ENCODE data around the gene PHLDA3. TPM values are rescaled to one million over a fixed set of nuclear protein-coding genes. Genes with fewer than 3 reads are reported as not detected.
A peak's percentile ranks its signal among the peaks of the same experiment; 100 is the strongest.

PHLDA3 gene
- total RNA-seq, 4 donors from 2014 or later, result 60.9 to 87.9 (median 75.1) TPM

GRCh38 chr1:201459052-201459451 is 9.9 kb downstream of the PHLDA3 start:
- H3K4me3 ChIP-seq, result no peak overlapping the region
- intact Hi-C loops (cut with DNase I), result no loop called here
- no peak overlapping the region for H3K27ac ChIP-seq
- no peaks in the 10 kb centered on the region for H3K27me3 ChIP-seq
- H3K4me1 ChIP-seq, result peaks cover 40 to 77% (median 61%) of the 10 kb centered on the region in 3 donors
- no peaks in the 10 kb centered on the region for H3K9me3 ChIP-seq
- WGBS, 2 donors, result 83 to 87% methylated on average over 3 of the region's 3 CpGs
- no peak for TF ChIP-seq CTCF (IDR thresholded peaks at IDR 0.05)
- no peak for TF ChIP-seq POLR2A (IDR thresholded peaks at IDR 0.05)
- H3K36me3 ChIP-seq, result peaks cover 0 to 1% (median 0%) of the 10 kb centered on the region in 3 donors
- DNase-seq, result no peak

DNA sequence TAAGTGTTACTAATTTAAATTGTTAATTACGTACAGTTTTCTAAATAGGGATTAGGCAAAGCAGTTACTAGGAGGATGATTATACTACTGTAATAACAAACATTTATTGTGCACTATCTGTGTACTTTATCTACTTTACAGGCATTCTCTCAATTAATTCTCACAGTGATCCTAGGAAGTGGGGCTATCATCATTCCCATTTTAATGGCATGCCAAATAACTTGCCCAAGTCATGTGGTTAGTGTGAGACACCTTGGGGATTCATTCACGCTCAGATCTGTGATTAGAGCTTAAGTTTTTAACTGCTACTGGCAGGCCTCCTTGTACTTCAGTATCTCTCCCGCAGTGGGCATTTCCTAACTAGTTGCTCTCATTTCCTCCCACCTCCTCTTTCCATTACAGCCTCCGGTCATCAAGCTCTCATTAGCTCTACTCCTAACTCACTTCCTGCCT is 11.5 kb downstream of the PHLDA3 start:
- Histone ChIP-seq H3K4me3 (no peak overlapping the region), H3K27me3 (no peaks in the 10 kb centered on the region), H3K36me3 (no peaks in the 10 kb centered on the region), H3K4me1 (peaks cover 34 to 62% (median 47%) of the 10 kb centered on the region in 3 donors), H3K27ac (peak overlapping the region; percentile 75 to 87 (median 83)), H3K9me3 (no peaks in the 10 kb centered on the region)
- no peak for TF ChIP-seq CTCF (IDR thresholded peaks at IDR 0.05)
- TF ChIP-seq POLR2A (IDR thresholded peaks at IDR 0.05), result no peak
- intact Hi-C loops (cut with DNase I), result no loop called here
- 44 to 60% methylated on average over 4 of the region's 4 CpGs for WGBS, 2 donors
- no peak for DNase-seq

- intact Hi-C loops (cut with DNase I), result no loop called here
- Histone ChIP-seq H3K4me1 (peaks cover 26 to 56% (median 38%) of the 10 kb centered on the region in 3 donors), H3K4me3 (no peak overlapping the region), H3K9me3 (no peaks in the 10 kb centered on the region), H3K27ac (peak overlapping the region; percentile 75 to 87 (median 83)), H3K27me3 (no peaks in the 10 kb centered on the region), H3K36me3 (no peaks in the 10 kb centered on the region)
- DNase-seq, result no peak
- no peak for TF ChIP-seq CTCF (IDR thresholded peaks at IDR 0.05)
- no peak for TF ChIP-seq POLR2A (IDR thresholded peaks at IDR 0.05)
- WGBS, 2 donors, result 42 to 43% methylated on average over 8 to 9 of the region's 11 CpGs
Measured at GRCh38 chr1:201456499-201457309, 12.3 kb downstream of the PHLDA3 start.

DNA sequence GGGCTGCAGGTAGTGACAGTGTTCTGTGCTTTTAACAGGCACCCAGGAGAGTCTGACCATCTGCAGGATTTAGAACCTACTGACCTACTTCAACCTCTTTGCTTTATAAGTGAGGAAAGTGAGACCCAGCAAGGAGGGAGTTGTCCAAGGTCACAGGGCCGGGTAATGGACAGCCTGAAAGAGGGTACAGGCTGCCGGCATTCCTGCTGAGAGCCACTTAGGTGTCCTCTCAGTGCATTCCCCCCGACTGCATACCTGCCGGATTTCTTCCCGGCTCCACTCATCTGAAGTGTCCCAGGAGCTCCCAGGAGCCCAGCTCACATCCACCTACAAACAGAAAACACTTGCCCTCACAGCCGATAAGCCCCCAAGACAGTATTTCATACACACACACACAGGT is 13.9 kb downstream of the PHLDA3 start:
- Histone ChIP-seq H3K9me3 (no peaks in the 10 kb centered on the region), H3K4me1 (peaks cover 13 to 56% (median 34%) of the 10 kb centered on the region in 3 donors), H3K36me3 (no peaks in the 10 kb centered on the region), H3K27ac (peak overlapping the region in 1 of 4 donors; percentile 21), H3K4me3 (no peak overlapping the region), H3K27me3 (no peaks in the 10 kb centered on the region)
- intact Hi-C loops (cut with DNase I), result no loop called here
- no peak for TF ChIP-seq CTCF (IDR thresholded peaks at IDR 0.05)
- no peak for TF ChIP-seq POLR2A (IDR thresholded peaks at IDR 0.05)
- DNase-seq, result no peak
- 84 to 90% methylated on average over 6 of the region's 6 CpGs for WGBS, 2 donors

GRCh38 chr1:201454608-201455007 is 14.4 kb downstream of the PHLDA3 start:
- Histone ChIP-seq H3K36me3 (no peaks in the 10 kb centered on the region), H3K27ac (no peak overlapping the region), H3K27me3 (no peaks in the 10 kb centered on the region), H3K4me1 (peaks cover 8 to 56% (median 30%) of the 10 kb centered on the region in 3 donors), H3K9me3 (no peaks in the 10 kb centered on the region), H3K4me3 (no peak overlapping the region)
- TF ChIP-seq CTCF (IDR thresholded peaks at IDR 0.05) (no peak), POLR2A (IDR thresholded peaks at IDR 0.05) (no peak)
- no peak for DNase-seq
- 67 to 79% methylated on average over 4 of the region's 4 CpGs for WGBS, 2 donors
- intact Hi-C loops (cut with DNase I), result no loop called here
